Right atrium auricular region (tissue), 2 donors: Measurements from ENCODE around the gene CACNA2D2. TPM values are rescaled to one million over a fixed set of nuclear protein-coding genes. Genes with fewer than 3 reads are reported as not detected.

Source experiments
- DNase-seq: peaks from one replicate; pipeline ENCODE4 v3.0.0-alpha.2; 2019; ENCODE audit warnings: low spot score
- H3K27ac ChIP-seq, 2 donors: fragments of 200-600 bp; sonication (generic); 1 replicate in 1 of 2; 2 replicates in 1 of 2; pipeline ENCODE4 v1.5.1; 2016 to 2019
- H3K27me3 ChIP-seq, 2 donors: fragments of 200-600 bp; sonication (generic); one replicate each; pipeline versions ENCODE4 v1.5.1 to v1.6.0; 2017 to 2019
- H3K36me3 ChIP-seq: fragments of 200-600 bp; sonication (generic); one replicate; pipeline ENCODE4 v1.5.1; 2016
- H3K4me1 ChIP-seq, 2 donors: fragments of 200-600 bp; sonication (generic); one replicate each; pipeline versions ENCODE4 v1.5.1 to v1.6.0; 2017 to 2019
- H3K4me3 ChIP-seq, 2 donors: fragments of 200-600 bp; sonication (generic); 1 replicate in 1 of 2; 2 replicates in 1 of 2; pipeline ENCODE4 v1.5.1; 2017 to 2019; ENCODE audit warnings: mild to moderate bottlenecking in 1 of 2, moderate library complexity in 1 of 2
- H3K9me3 ChIP-seq, 2 donors: fragments of 200-600 bp; sonication (generic); one replicate each; pipeline ENCODE4 v1.5.1; 2019
- total RNA-seq, 2 donors: library from RNA; depleted of rRNA; stranded (reverse); fragments of >200 nt; gene quantifications; one replicate each; pipeline ENCODE4 v1.1.0, GENCODE V29; 2016
- TF ChIP-seq, protein P1 (sequence below), 2 donors: fragments of 200-600 bp; sonication (generic); IDR thresholded peaks; one replicate each; pipeline ENCODE4 v1.5.1; 2019; ENCODE audit warnings: antibody characterized with exemption in 2 of 2

CACNA2D2 gene
- total RNA-seq, 2 donors from 2014 or later: 3.7 to 6.2 TPM

DNA sequence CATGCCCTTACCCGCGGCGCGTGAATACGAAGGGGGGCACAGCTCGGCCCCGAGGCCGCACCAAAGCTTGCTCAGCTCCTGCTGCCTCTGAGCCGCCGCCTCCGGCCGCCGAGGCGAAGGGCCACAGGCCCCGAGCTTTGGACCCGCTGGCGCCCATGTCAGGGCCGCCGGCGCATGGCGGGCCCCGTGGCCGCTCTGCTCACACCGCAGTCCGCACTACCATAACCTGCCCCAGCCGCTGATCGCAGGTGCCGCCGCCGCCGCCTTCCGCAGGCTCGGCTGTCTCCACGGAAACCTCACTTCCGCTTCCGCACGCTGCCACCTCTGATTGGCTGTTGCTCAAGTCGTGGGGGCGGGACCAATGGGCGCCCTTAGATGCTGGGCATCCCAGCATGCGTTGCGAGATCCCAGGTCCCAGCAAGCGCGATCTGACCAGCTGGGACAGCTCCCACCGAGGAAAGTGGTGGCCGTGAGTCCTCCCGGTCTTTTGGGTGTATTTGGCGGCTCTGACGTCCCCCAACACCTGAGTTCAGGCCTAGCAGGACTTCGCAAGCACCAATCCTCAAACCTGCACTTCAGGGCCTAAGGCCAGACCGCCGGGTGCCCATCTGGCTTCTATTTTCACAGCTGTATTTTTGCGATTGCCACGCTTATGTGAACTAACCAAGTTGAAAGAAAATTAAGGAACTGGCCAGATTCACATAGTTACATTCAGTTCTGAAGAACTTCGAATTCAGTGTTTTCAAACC is 175.3 kb downstream of the CACNA2D2 start, which contains the start of gene TUSC2:
Gene TUSC2, minus strand, starts transcription at position 281 of the 749 bp plus-strand sequence. Its CDS starts 124 bp downstream, at position 157.
- Histone ChIP-seq H3K4me1 (peaks cover 0 to 63% of the 10 kb centered on the region in 2 donors), H3K36me3 (peaks cover 47% of the 10 kb centered on the region), H3K4me3 (peak within 1 kb of the TSS; percentile 92 to 100), H3K9me3 (no peaks in the 10 kb centered on the region), H3K27ac (peak within 1 kb of the TSS; percentile 85 to 91), H3K27me3 (no peaks in the 10 kb centered on the region)
- peak; percentile 98 for DNase-seq
- TF ChIP-seq, protein P1, sequence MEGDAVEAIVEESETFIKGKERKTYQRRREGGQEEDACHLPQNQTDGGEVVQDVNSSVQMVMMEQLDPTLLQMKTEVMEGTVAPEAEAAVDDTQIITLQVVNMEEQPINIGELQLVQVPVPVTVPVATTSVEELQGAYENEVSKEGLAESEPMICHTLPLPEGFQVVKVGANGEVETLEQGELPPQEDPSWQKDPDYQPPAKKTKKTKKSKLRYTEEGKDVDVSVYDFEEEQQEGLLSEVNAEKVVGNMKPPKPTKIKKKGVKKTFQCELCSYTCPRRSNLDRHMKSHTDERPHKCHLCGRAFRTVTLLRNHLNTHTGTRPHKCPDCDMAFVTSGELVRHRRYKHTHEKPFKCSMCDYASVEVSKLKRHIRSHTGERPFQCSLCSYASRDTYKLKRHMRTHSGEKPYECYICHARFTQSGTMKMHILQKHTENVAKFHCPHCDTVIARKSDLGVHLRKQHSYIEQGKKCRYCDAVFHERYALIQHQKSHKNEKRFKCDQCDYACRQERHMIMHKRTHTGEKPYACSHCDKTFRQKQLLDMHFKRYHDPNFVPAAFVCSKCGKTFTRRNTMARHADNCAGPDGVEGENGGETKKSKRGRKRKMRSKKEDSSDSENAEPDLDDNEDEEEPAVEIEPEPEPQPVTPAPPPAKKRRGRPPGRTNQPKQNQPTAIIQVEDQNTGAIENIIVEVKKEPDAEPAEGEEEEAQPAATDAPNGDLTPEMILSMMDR (IDR thresholded peaks at IDR 0.05): no peak

DNA sequence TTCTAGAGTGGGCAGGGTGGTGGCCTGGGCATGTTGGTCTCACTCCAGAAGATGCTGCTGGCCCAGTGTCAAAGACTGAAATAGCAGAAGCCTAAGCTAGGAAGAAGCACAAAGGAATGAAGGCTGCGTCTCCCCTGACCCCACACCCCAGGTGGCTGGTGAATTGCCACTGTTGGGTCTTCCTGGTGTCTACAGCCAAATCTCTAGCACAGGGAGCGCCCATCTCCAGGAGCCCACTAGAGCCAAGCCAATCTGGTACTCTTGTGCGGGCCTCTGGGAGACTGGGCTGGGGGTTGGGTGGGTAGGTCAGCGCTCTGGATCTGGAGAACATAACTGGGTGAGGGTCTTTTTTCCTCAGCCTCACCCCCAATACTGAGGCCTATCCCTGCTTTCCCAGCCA is 176.3 kb downstream of the CACNA2D2 start:
- peaks cover 0 to 63% of the 10 kb centered on the region in 2 donors for H3K4me1 ChIP-seq
- H3K4me3 ChIP-seq: peak overlapping the region; percentile 92 to 100
- no peaks in the 10 kb centered on the region for H3K27me3 ChIP-seq
- H3K36me3 ChIP-seq: peaks cover 39% of the 10 kb centered on the region
- DNase-seq: no peak
- peak overlapping the region in 1 of 2 donors; percentile 91 for H3K27ac ChIP-seq
- TF ChIP-seq, protein P1 (IDR thresholded peaks at IDR 0.05): no peak
- H3K9me3 ChIP-seq: no peaks in the 10 kb centered on the region

DNA sequence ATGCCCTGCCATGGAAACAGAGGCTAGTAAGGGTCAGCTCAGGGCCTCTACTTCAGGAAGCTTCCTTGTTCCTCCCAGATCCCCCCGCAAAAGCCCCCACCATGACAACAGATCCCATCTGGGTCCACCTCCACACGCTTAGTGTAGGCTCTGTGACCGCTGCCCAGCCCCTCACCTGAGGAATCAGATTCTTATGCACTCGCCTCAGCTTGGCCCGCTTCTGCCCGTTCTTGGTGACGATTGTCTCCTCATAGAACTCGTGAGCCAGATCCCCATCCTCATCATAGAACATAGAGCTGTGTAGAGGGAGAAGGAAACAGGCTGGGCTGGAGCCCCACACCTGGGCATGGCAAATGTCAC is 177.3 kb downstream of the CACNA2D2 start:
- TF ChIP-seq, protein P1 (IDR thresholded peaks at IDR 0.05): no peak
- peaks cover 0 to 66% of the 10 kb centered on the region in 2 donors for H3K4me1 ChIP-seq
- H3K9me3 ChIP-seq: no peaks in the 10 kb centered on the region
- H3K36me3 ChIP-seq: peaks cover 29% of the 10 kb centered on the region
- H3K4me3 ChIP-seq: no peak overlapping the region
- no peak for DNase-seq
- H3K27me3 ChIP-seq: no peaks in the 10 kb centered on the region
- peak overlapping the region in 1 of 2 donors; percentile 93 for H3K27ac ChIP-seq

DNA sequence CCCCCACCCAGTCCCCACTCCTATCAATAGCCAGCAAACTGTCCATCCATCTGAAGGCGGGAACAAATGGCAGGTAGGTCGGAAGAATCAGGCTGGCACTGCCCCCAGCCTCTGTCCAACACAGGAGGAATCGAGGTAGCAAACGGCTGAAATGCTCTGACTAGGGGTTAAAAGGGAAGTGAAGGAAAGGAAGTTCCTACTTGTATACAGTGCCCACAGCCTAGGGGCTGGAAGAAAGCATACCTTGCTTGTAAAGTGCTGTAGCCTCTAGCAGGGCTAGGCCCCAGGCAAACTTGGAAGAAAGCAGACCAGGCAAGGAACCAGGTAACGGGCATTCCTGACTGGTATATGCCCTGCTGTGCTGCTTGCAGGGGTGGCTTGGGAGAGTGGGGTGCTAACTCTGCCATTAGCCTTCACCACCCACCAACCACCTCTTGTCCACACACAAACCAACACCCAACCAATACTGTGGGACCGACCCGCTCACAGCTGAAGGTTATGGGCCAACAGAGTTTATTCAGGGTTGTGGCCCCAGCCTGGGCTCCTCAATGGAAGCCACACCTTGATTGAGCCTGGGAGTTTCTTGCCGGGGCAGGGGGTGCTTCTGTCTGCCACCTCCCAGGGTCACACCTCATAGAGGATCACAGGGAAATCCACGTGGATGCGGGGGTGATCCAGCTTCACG is 177.8 kb downstream of the CACNA2D2 start:
- TF ChIP-seq, protein P1 (IDR thresholded peaks at IDR 0.05): no peak
- H3K4me1 ChIP-seq: peaks cover 0 to 66% of the 10 kb centered on the region in 2 donors
- no peaks in the 10 kb centered on the region for H3K9me3 ChIP-seq
- peaks cover 24% of the 10 kb centered on the region for H3K36me3 ChIP-seq
- no peaks in the 10 kb centered on the region for H3K27me3 ChIP-seq
- no peak for DNase-seq
- peak overlapping the region in 1 of 2 donors; percentile 93 for H3K27ac ChIP-seq
- no peak overlapping the region for H3K4me3 ChIP-seq

DNA sequence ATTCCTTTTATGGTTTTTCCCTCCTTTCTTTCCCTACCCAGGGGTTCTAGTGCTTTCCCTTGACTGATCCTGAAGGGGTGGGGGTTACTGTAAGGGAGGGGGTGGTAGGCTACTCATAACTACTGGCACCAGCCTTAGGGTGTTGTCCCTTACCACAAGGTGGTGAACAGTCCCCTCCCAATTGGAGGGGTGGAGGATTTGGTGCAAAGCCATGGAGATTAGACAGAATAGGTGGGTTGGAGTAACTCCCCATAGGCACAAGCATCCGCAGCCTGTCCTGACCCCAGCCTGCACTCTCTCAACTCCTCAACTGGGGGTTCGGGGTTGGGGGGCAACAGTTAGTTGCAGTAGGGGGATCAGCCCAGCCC is 178.3 kb downstream of the CACNA2D2 start:
- Histone ChIP-seq H3K27me3 (no peaks in the 10 kb centered on the region), H3K27ac (peak overlapping the region; percentile 93), H3K4me3 (no peak overlapping the region), H3K36me3 (peaks cover 18% of the 10 kb centered on the region), H3K4me1 (peaks cover 0 to 71% of the 10 kb centered on the region in 2 donors), H3K9me3 (no peaks in the 10 kb centered on the region)
- no peak for DNase-seq
- TF ChIP-seq, protein P1 (IDR thresholded peaks at IDR 0.05): no peak
